HG03175 (cell line): ENCODE results near the gene APMAP.

Experiments used
- ATAC-seq: cut with Tn5 transposase; IDR thresholded peaks from one replicate; pipeline ENCODE4 v1.9.1; 2021; ENCODE audit warnings: mild to moderate bottlenecking, moderate library complexity; ENCODE audit not compliant: unreplicated experiment

Gene APMAP

DNA sequence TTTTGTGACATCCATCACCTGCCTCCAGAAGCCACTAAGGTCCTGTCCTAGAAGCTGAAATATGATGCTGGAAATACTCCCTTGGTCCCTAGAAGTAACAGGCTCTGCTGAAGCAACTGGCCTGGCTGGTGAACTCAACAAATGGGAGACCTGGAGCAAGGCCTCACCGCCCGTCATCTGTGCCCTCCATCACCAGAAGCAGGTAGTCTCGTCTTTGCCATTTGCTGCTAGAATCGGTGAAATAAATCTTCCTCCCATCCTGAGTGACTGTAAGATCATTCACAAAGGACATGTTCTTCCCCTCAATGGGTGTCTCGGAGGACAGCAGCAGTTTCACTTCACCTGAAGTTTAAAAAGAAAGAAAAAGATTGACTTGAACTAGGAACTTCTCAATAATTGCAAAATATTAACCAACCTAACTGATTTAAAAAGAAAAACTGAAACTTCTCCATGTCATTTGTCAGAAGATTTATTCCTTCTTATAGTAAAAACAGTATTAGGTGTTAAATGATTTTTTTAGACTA lies 22.5 kb downstream of the APMAP start:
- no peak for ATAC-seq

DNA sequence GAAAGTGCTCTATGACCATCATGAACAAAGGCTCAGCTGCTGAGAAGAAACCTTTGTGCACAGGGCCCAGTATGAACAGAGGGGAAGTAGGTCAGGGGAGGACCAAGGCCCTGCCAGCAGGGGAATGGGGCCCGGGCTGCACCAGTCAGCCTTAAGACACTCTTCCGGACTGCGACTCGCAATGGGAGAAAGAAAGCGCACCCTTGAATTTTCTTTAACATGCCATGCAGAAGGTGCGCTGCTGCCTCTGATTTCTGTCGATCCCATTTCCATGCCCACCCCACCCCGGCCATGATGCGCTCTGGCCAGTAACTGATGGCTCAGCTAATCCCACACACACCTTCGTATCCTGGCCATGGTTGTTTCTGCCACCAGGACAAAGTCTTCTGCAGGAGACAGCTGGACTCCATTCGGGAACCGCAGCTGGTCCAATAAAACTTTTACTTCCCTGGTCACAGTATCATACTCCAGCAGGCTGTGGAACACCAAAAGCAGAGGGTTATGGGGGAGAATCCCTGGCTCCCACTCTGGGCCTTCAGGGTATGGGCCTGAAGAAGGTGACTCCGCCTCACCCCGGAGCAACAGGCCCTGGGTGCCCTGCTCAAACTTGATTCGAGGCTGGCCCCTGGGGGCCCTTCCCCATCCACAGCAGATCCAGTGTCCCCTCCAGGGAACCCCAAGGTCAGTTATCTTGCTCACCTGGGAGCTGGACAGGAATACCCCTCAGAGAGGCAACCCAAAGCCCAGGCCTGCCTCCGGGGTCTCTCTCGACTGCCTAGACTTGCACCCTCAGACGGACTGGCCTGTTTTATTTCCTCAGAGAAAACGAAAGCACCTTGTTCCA lies 23.1 kb downstream of the APMAP start:
- no peak for ATAC-seq

DNA sequence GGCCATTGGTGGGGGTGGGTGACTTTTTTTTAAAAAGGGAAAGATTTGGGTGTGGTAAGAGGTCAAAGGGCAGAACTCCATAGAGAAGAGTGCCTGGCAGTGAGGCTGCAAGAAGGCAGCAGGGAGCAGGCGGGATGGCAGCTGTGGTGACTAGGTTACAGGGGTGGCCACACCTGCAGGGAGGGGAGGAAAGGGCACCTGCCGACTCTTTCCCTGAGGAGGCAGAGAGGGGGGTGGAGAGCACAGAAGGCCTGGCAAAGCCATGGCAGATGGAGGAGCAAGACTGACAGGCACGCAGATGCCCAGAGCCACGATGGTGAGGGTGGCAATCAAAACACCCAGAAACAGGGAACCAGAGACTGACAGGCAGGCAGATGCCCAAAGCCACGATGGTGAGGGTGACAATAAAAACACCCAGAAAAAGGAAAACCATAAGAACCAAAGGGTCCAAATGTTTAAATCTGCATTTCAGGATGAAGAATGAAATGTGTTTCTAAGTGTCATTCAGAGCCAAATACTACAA lies 24.2 kb downstream of the APMAP start:
- ATAC-seq, result no peak

DNA sequence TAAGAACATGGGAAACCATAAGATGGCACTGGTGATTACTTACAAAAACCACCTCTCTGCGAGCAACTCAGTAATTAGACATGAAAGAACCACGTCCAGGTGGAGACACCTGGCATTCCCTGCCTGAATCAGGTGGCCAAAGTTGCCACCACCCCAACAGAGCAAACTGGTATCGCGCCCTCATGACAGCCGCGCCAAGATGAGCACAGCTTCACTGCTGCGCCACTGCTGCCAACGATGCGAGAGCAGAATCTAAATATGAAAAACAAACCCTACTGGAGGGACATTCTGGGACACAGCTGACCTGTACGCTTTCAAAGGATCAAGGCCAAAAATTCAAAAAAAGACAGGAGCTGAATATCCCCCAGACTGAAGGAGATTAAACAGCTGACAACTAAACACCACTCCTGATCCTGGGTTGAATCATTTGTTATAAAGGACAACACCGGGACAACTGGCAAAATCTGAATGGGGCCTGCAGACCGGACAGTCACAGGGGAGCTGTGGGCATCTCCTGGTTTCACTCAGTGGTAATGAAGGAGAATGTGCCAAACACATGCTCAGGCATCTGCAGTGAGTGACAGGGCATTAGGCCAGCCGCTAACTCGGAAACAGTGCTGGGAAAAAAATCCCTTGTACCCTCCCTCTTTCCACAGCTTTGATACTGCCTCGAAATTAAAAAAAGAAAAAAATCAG lies 26.1 kb downstream of the APMAP start:
- no peak for ATAC-seq

DNA sequence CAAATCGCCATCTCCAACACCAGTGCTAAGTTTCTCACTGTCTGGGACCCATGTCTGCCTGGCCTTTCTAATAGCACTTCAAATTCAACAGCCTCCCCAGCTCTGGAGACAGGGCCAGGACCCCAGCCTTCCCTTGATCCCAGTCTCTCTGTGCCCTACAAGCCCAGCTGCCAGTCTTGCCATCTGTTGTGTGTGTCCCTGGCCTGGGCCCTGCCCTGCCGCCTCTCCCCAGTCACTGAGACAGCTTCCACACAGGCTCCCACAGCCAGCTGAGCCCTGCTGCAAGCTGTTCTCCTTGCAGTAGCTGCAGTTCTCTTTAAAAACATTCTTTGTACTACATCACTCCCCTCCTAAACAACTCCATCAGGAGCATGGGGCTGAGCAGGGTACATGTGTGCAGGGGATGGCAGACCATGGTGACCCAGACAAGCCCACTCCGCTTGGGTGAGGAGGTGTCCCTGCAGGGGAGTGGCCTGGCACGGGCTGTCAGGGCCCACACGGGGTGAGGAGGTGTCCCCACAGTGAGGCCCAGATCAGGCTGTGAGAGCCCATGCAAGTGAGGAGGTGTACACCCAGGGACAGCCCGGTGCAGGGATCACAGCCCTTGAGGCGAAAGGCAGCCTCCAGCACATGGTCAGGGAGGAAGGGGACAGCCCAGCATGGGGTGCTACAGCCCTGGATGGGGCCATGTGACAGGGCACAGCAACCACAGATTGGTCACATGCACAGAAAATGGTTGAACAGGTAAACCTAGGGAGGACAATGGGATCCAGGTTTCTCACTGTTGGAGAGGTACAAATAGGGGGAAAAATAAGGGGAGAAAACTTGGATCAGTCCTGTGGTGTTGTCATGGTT lies 27.3 kb downstream of the APMAP start:
- ATAC-seq, result no peak

DNA sequence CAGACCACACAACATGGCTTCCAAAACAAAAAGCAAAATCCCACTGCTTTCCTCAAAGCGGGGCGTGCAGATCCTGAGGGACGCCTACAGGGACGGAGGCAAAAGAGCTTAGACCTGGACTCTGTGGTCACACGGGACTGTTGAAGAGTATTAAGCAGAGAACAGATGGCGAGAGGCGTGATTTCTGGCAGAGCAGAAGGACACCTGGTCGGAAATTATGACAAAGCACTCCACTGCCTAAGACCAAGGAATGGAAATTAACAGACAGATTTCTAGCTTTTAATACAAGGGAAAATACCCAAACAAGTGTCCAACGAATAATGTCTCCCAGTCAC lies 28.1 kb downstream of the APMAP start:
- no peak for ATAC-seq

DNA sequence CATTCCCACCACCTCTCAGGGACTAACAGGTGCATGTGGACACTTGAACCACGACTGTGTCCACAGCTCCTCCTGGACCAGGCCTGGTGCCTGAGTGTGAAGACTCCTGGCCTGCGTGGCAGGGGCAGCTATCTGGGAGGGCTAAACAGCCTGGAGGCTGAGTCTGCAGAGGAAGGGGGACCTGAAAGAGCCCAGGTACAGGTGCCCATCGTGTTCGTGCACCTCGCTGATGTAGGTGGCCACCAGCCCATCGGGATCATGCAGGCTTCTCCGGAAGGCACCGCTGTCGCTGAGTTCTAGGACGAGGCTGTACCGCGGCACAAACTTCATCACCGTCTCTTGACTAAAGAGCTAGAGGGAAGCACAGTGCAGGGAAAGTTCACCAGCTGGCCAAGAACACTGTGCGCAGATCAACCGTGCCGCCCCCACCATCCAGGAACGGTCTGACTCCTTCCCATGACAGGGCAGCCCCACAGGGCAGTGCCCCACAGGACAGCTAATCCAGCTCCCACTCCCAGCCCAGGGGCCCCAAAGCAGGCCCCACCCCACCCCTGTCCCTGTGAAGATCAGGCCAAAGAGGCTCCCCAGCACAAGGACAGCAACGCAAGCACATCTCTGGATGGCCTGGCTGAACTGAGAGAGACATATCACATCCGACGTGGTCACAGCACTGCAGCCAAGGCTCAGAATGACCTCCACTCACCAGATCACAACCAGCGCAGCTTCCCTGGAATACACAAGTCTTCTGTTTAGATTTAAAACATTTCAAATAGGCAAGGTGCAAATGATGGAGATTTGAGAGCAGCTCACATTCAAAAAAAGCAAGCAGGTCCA lies 28.7 kb downstream of the APMAP start:
- ATAC-seq, result no peak

DNA sequence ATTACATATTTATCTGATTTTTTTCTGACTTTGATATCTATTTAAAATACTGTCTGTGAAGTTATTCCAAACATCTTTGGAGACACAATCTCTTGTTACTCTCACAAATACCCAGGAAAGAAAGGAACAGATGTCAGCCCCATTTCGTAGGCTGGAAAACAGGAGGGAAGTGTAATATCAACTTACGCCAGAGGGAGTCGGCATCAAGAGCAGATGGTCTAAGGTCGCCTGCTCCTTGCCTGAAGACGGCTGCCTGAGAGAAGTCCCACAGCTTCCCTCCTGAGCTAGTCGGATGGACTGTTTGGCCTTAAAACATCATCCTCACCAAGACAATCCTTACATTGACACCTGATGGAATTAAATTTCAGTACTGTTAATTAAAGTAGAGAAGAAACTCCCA lies 30.0 kb downstream of the APMAP start:
- no peak for ATAC-seq

DNA sequence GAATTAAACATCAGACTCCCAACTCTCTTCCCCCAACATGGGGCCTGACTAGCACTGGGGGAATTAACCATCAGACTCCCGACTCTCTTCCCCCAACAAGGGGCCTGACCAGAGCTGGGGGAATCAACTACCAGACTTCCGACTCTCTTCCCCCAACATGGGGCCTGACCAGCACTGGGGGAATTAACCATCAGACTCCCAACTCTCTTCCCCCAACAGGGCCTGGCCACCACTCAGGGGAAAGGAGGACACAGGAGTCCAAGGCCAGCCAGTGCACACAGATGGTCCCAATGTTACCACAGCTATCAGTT lies 30.4 kb downstream of the APMAP start:
- no peak for ATAC-seq

DNA sequence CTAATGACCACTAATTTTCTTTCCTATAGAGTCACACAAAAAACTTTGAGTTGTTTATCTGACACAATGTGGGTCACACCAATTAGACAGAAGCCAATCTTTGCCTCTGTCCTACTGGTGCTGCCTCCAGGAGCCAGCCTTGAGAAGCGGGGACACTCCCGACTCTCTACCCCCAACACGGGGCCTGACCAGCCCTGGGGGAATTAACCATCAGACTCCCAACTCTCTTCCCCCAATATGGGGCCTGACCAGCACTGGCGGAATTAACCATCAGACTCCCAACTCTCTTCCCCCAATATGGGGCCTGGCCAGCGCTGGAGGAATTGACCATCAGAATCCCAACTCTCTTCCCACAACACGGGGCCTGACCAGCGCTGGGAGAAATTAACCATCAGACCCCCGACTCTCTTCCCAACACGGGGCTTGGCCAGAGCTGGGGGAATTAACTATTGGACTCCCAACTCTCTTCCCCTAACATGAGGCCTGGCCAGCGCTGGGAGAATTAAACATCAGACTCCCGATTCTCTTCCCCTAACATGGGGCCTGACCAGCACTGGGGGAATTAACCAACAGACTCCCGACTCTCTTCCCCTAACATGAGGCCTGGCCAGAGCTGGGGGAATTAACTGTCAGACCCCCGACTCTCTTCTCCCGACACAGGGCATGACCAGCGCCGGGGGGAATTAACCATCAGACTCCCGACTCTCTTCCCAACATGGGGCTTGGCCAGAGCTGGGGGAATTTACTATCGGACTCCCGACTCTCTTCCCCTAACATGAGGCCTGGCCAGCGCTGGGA lies 31.0 kb downstream of the APMAP start:
- no peak for ATAC-seq

DNA sequence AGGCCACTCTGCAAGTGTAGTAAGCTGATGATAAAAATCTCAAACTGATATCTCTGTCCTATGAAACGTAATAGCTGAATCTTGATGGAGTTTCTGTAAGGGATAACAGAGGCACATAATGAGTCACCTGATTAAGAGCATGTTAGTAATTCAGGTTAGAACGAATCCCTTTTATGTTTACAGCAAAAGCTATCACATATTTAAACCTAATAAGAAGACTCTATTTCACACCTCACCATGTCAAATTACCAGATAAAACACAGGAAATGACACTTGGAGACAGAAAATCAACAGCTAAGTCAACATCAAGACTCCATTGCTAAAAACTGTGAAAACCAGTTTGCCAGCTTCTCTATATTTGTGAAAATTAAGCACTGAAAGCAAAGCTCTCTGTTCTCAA lies 31.7 kb downstream of the APMAP start:
- no peak for ATAC-seq

DNA sequence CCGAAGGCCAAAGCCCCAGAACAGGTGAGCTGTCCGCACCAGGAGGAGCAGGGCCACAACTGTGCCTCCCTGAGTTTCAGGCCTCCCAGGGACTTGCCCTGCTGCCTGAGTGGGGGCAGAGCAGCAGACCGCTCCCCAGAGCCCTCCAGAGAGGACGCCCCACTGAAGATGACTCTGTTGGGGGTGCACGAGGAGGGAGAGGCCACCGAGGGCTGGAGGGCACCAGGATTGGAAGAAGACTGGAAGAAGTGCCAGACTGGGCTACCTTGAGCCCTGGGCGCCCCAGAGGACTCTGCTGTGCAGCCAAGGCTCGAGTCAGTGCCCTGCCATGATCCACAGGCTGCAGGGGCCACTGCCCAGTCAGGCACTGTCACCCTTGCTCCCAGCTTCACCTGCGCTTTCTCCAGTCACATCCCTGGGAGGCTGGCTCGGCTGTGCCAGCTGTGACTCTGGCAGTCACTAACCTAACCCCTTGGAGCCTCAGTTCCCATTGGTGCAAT lies 32.2 kb downstream of the APMAP start:
- ATAC-seq, result no peak

DNA sequence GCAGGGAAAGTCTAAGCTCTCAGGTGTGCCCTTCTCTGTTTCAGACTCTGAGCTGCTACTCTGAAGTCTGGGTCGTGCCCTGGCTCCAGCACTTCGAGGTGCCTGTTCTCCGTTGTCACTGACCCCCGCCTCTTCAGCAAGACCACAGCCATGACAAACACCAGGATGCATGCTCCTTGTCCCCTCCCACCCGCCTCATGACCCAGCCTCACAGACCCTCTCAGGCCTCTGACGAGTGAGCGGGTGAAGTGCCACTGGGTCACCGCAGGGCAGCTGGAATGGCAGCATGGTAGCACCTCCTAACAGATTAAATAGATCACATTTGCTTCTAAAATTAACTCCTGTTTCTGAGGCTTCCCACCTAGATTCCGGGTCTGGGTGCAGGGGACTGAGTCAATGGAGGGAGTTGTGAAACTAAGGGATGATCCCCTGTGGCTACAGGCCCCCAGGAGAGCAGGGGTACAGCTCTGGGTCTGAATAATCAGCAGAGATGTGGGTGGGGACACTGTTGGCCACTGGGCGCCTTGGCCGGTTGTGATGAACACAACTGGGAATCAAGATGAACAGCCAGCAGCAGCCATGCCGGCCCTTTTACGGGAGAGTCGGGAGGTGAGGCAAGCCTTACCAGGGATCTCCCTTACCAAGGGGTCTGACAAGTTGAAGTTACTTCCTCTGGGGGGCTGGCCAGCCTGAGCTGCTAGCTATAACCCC lies 32.8 kb downstream of the APMAP start:
- ATAC-seq, result no peak

DNA sequence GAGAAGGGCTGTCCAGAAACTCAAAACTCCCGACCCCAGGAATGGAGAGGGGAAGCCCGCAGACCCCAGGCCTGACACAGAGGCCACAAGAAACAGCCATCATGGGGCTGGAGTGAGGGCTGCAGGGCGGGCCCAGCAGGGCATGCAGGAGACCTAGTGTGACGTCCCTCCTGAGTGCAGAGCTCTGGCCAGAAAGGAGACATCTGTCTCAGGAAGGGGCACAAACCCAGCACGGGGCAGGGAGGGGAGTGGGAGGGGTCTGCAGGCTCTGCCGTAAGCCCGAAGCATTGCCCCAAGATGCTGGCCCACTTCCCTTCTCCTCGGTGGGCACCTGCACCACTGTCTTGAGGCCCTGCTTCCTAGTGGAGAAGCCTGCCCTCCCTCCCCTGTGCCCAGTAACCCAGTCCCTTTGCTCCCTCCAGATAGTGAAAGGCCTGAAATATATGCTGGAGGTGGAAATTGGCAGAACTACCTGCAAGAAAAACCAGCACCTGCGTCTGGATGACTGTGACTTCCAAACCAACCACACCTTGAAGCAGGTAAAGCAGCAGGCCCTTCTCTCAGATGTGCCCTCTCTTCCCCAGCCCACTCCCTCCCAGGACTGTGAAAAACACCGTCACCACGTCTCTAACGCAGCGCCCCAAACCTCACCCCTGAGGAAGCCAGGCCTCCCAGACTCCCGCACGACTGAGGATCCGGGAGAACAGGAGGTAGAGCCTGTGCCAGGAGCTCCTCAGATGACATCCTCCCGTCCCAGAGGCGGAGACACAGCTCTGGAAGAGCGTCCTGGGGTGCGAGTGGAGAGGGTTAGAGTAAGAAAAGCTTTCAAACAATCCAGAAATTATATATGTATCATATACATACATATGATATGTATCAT lies 33.8 kb downstream of the APMAP start:
- ATAC-seq, result no peak

DNA sequence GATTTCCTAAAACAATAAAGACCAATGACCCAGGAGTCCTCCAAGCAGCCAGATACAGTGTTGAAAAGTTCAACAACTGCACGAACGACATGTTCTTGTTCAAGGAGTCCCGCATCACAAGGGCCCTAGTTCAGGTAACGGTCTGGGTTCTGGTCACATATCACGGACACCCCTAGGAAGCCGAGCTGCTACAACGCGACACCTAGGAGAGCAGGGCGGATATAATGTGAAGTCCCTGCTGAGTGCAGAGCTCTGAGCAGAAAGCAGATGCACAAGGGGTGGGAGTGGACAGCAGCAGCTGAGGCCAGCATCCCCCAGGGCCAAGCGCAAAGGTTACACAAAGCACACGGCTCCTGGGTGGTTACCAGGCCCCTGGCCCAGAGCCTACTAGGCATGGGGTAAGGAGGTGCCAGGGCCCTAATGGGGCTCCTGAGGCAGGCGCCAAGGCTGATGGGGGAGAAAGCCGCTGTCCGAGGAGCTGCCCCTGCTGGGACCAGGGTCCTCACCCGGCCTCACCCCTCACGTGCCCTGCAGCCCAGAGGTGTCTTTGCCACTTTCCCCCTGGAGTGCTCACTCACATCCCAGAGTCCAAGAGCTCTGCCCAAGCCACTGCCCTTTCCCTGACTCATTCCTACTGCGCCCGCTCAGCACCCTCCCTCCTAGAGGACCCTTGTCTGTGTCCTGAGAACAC lies 35.1 kb downstream of the APMAP start:
- no peak for ATAC-seq

DNA sequence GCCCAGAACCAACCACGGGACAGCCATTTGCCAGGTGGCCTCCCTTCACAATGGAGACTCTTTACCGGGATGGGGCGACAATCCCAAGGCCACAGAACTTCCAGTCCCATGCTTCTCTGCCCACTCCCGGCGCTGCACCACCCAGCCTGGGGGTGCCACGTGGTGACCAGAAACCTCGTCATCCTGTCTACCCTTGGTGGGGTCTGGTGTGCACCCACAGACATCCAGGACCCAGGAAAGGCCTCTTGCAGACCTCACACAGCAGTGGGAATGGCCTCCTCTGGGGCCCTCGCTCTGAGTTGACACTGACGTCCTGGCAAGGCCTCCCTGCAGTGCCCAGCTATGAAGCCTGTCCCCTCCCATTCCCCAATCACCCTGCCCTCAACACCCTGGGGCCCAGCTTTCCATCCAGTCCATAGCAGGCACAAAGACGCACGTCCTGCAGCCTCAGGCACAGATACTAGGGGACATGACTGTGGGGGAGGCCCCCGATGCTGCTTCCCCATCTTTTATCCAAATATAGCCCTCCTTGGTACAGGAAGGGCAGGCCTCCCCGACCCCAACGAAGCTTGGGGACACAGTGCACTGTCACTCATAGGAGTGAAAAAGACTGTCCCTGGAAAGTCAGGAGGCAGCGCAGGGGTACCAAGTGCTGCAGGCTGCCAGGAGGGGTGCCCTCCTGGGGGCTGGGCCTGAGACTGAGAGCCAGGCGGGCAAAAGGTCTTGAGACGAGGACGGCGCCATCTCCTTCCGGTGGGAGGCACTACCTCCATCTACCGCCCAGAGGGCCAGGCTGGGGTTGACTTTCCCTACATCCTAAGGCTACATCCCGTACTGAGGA lies 36.3 kb downstream of the APMAP start:
- ATAC-seq, result no peak
